Activated naive CD4-positive, alpha-beta T cell treated with anti-CD3 and anti-CD28 coated beads, Interleukin-2, amount 10 ng/mL, durations not matched to agents 7 days and 5 days (primary cell): Measurements from ENCODE around the gene AHNAK.

Experiments
- CTCF ChIA-PET: fragments of 350-600 bp; sonication (Branson Sonifier 250); formaldehyde crosslinking; loops from one replicate; lab custom pipeline; 2021; ENCODE audit warnings: antibody characterized with exemption; lab: Charles Lee
- DNase-seq: peaks from one replicate; pipeline ENCODE4 v3.0.0-alpha.2; 2020
- H3K27ac Mint-ChIP-seq: one replicate; pipeline ENCODE4 v1.8.0; 2021; ENCODE audit warnings: mild to moderate bottlenecking, moderate library complexity, mixed read lengths
- H3K27me3 Mint-ChIP-seq: one replicate; pipeline ENCODE4 v1.8.0; 2021; ENCODE audit warnings: mild to moderate bottlenecking, mixed read lengths
- H3K36me3 Mint-ChIP-seq: one replicate; pipeline ENCODE4 v1.8.0; 2021; ENCODE audit warnings: mixed read lengths
- H3K4me1 Mint-ChIP-seq: one replicate; pipeline ENCODE4 v1.8.0; 2021; ENCODE audit warnings: mixed read lengths
- H3K4me3 Mint-ChIP-seq: one replicate; pipeline ENCODE4 v1.8.0; 2021; ENCODE audit warnings: mild to moderate bottlenecking, moderate library complexity, mixed read lengths
- H3K9me3 Mint-ChIP-seq: one replicate; pipeline ENCODE4 v1.8.0; 2021; ENCODE audit warnings: mixed read lengths

The AHNAK gene

DNA sequence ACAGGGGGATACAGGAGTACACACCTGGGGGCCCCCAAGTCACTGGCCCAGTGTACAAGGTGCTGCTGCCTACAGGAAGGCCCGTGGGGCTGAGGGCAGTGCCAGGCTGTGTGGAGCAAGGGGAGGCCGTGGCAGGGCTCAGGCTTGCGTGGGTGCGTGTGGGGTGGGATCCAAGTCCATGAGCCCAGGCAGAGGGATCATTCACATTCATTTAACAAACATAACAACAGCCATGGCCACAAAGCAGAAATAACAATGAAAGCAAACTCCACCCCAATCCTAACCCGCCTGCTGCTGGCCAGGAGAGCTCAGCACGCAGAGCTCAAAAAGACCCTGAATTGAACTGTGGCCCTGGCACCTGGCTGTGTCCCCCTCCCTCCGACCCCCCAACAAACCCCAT is 144.8 kb downstream of the AHNAK start:
- Mint-ChIP-seq H3K27ac (peak overlapping the region; percentile 81), H3K27me3 (peaks cover 18% of the 10 kb centered on the region), H3K36me3 (no peaks in the 10 kb centered on the region), H3K4me1 (peaks cover 56% of the 10 kb centered on the region), H3K4me3 (peak overlapping the region; percentile 71), H3K9me3 (no peaks in the 10 kb centered on the region)
- DNase-seq = no peak
- CTCF ChIA-PET = interaction anchor here (1.0 to 4.6 kb wide), 7 partner anchors 8 to 292 kb away, joined by 3 to 30 read pairs (median 4); no protein-coding TSS in a partner anchor

DNA sequence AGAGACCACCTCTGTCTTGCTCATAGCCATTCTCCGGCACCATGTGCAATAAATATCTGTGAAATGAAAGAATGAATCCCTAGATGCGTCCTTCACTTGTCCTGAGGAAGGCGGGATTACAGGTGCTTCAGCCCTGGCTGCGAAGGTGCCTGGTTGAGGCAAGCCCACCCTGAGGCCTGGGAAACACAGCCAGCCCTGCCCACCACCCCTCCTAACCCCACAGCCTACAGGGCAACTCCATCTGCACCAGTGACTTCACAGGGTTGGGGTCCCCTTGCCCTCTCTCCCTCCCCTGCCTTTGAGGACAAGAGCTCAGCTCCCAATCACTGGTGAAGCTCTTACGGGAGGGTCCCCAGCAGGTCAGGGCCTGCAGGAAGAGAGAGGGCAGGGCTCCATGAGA is 145.2 kb downstream of the AHNAK start:
- DNase-seq = no peak
- Mint-ChIP-seq H3K9me3 (no peaks in the 10 kb centered on the region), H3K27ac (no peak overlapping the region), H3K4me3 (peak overlapping the region; percentile 71), H3K4me1 (peaks cover 56% of the 10 kb centered on the region), H3K27me3 (peaks cover 14% of the 10 kb centered on the region), H3K36me3 (no peaks in the 10 kb centered on the region)
- CTCF ChIA-PET = interaction anchor here (1.0 to 4.6 kb wide), 7 partner anchors 21 to 293 kb away, joined by 3 to 30 read pairs (median 3); no protein-coding TSS in a partner anchor

DNA sequence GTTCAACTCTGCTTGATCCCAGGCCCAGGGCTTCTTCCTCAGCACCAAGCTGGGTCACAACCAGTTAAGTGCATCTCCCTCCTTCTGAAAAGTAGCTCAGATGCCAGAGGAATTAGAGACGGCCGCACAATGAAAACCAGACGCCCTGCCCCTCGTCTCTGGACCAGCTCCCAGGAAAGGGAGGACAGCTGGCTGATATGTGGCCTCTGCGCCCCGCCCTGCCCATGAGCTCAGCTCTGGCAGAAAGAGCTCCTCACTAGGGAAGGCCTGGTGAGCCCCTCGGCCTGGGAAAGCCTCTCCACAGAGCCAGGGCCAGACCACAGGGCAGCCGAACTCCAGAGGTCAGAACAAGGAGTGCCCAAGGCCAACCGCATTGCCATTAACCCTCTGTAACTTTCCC is 145.8 kb downstream of the AHNAK start:
- Mint-ChIP-seq H3K27me3 (peaks cover 8% of the 10 kb centered on the region), H3K9me3 (no peaks in the 10 kb centered on the region), H3K4me1 (peaks cover 56% of the 10 kb centered on the region), H3K36me3 (no peaks in the 10 kb centered on the region), H3K4me3 (no peak overlapping the region), H3K27ac (no peak overlapping the region)
- no peak for DNase-seq
- CTCF ChIA-PET = interaction anchor here (1.0 to 4.6 kb wide), 6 partner anchors 10 to 293 kb away, joined by 3 to 30 read pairs (median 6); no protein-coding TSS in a partner anchor

DNA sequence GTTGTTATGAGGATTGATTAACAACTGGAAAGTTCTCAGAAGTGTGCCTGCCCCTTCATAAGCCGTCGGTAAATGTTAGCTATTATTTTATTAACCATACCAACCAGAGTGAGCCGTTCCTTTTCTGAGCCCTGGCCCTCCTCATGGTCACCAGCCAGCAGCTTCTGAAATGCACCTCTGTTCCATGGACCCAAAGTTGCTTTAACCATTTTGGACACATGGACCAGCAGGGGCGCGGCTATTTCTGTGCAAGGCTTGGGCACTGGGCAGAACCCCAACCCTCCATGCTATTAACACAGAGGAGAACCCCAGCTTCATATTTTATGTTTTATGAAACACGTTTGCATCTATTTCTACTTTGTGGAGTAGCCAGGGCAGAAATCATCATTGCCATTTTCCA is 146.3 kb downstream of the AHNAK start:
- no peak for DNase-seq
- Mint-ChIP-seq H3K27ac (peak overlapping the region; percentile 15), H3K9me3 (no peaks in the 10 kb centered on the region), H3K4me1 (peaks cover 56% of the 10 kb centered on the region), H3K27me3 (peaks cover 6% of the 10 kb centered on the region), H3K36me3 (no peaks in the 10 kb centered on the region), H3K4me3 (no peak overlapping the region)
- CTCF ChIA-PET = interaction anchor here (1.0 to 4.6 kb wide), 6 partner anchors 9 to 294 kb away, joined by 3 to 30 read pairs (median 6); no protein-coding TSS in a partner anchor

DNA sequence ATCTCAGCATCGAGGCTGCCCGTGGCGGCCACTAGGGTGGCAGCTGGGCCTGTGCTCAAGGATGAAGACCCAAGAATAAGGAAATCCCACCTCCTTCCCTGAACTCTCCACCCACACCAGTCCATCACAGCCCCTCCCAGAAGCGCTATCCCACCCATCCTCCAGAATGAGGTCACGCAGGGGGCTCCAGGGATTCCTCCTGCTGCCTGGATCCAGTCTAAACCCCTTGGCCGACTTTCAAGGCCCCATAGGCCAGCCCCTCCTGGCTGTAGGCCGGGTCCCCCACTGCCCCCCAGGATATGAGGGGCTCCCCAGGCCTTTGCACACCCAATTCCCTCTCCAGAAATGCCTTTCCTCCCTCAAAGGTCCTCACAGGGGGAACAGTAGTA is 146.7 kb downstream of the AHNAK start:
- H3K9me3 Mint-ChIP-seq = no peaks in the 10 kb centered on the region
- no peak overlapping the region for H3K27ac Mint-ChIP-seq
- no peaks in the 10 kb centered on the region for H3K36me3 Mint-ChIP-seq
- peaks cover 58% of the 10 kb centered on the region for H3K4me1 Mint-ChIP-seq
- CTCF ChIA-PET = interaction anchor here (1.0 to 4.6 kb wide), 6 partner anchors 9 to 193 kb away, joined by 4 to 30 read pairs (median 6); no protein-coding TSS in a partner anchor
- no peak overlapping the region for H3K4me3 Mint-ChIP-seq
- no peak for DNase-seq
- H3K27me3 Mint-ChIP-seq = peaks cover 6% of the 10 kb centered on the region

DNA sequence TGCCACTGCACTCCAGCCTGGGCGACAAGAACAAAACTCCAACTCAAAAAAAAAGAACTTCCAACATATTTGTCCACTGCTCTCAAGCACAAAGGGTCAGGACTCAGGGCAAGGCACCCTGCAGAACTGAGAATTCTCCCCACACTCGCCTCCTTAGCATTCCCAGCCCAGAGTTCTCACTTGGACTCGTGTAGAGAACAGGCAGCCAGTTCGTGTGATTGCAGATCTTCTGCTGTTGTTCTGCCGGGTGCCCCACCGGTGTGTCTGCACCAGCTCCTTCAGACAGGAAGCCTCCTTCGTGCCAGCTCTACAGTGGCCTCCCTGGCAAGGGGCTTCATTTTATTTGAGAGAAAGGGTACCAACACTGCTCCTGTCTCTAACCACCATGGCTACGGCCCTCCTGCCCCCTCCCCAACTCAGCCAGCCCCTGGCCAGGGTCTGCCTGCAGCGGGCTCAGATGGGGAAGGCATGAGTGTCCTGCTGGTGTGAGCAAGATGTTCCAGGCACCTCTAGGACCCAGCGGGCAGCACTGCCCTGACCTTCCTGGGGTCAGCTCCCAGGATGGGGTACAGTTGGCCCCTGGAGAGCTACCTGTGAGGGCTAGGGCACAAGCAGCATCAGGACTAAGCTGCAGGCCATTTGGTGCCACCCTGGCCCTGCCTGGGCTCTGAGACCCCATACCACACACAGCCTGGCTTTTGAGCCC is 147.3 kb downstream of the AHNAK start:
- DNase-seq = peak; percentile 35
- no peak overlapping the region for H3K4me3 Mint-ChIP-seq
- CTCF ChIA-PET = interaction anchor here (1.0 to 4.6 kb wide), 6 partner anchors 9 to 193 kb away, joined by 3 to 30 read pairs (median 5); no protein-coding TSS in a partner anchor
- peaks cover 6% of the 10 kb centered on the region for H3K27me3 Mint-ChIP-seq
- H3K36me3 Mint-ChIP-seq = no peaks in the 10 kb centered on the region
- no peaks in the 10 kb centered on the region for H3K9me3 Mint-ChIP-seq
- H3K27ac Mint-ChIP-seq = no peak overlapping the region
- H3K4me1 Mint-ChIP-seq = peaks cover 61% of the 10 kb centered on the region

DNA sequence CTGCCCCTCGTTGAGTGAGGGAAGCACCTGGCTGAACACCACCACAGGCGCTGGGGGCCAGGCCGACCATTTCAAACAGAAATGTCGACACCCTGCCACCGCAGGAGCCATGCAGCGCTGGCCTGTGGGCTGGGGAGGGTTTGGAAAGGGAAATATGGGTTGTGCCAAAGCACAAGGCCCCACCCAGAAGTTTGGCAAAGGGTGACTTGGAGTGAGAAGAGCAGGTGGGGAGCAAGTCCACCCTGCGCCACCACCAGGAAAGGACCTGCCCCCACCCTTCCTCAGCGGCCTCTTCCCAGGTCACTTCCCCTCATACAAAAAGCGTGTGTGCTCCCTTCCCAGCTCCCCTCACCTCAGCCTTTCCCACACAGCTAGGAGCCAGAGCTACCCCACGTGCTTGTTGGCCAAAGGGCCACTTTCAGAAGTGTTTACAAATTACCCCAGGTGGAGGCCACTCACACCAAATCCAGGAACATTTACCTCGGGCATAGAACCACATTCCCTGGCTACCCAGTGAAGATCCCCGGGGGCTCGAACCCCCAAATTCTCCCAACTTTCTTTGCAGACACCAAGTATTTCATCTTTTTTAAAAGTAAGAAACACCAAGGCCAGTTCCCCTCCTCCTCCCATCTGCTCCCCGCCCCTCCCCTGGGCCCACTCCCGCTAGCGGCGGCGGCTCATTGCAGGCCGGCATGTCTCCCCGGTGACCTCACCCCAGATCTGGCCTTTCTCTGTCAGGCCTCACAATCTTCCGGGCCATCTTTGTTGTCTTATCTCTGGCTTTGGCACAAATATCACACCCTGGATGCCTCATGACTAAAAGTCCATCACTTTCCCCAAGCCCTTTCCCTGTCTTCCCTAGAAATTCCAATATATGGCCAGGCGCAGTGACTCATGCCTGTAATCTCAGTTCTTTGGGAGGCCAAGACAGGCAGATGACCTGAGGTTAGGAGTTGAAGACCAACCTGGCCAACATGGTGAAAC is 148.3 kb downstream of the AHNAK start:
- peaks cover 63% of the 10 kb centered on the region for H3K4me1 Mint-ChIP-seq

DNA sequence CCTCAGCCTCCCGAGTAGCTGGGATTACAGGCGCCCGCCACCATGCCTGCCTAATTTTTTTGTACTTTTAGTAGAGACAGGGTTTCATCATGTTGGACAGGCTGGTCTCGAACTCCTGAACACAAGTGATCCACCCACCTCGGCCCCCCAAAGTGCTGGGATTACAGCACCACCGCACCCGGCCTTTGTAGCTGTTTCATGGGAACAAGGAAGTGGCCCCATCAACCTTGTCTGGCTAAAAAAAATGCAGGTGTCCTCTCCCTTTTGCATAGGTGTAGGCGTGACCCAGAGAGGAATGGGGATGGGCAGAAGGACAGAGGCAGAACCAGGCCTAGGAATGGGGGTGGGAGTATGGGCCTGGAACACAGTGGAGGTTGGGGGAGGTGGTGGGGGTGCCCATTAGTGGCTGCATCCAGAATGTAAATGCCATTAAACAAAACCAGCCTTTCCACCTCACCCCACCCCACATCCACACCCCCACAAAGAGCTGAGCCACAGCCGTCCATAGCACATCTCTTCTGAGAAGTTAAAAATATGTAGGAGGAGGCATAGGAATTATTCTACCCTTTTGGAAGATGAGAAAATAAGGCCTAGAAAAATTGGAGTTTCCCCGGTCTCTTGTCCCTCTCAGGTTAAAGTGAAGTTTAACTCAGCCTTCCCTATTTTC is 150.6 kb downstream of the AHNAK start:
- no peaks in the 10 kb centered on the region for H3K36me3 Mint-ChIP-seq
- H3K4me1 Mint-ChIP-seq = peaks cover 50% of the 10 kb centered on the region
- H3K27me3 Mint-ChIP-seq = no peaks in the 10 kb centered on the region
- no peak for DNase-seq
- CTCF ChIA-PET = interaction anchor here (0.6 to 6.8 kb wide), 21 partner anchors 9 to 298 kb away, joined by 3 to 61 read pairs (median 6); partner anchors contain the start of genes SCGB1A1 and TUT1
- no peak overlapping the region for H3K27ac Mint-ChIP-seq
- no peaks in the 10 kb centered on the region for H3K9me3 Mint-ChIP-seq
- no peak overlapping the region for H3K4me3 Mint-ChIP-seq

More for the DNA sequence above, 148.3 kb downstream of the AHNAK start:
- Mint-ChIP-seq H3K36me3 (no peaks in the 10 kb centered on the region), H3K4me3 (no peak overlapping the region), H3K27ac (no peak overlapping the region), H3K27me3 (no peaks in the 10 kb centered on the region), H3K9me3 (no peaks in the 10 kb centered on the region)
- DNase-seq = peak; percentile 16
- CTCF ChIA-PET = interaction anchor here (1.0 to 4.6 kb wide), 5 partner anchors 8 to 194 kb away, joined by 3 to 30 read pairs (median 4); no protein-coding TSS in a partner anchor

DNA sequence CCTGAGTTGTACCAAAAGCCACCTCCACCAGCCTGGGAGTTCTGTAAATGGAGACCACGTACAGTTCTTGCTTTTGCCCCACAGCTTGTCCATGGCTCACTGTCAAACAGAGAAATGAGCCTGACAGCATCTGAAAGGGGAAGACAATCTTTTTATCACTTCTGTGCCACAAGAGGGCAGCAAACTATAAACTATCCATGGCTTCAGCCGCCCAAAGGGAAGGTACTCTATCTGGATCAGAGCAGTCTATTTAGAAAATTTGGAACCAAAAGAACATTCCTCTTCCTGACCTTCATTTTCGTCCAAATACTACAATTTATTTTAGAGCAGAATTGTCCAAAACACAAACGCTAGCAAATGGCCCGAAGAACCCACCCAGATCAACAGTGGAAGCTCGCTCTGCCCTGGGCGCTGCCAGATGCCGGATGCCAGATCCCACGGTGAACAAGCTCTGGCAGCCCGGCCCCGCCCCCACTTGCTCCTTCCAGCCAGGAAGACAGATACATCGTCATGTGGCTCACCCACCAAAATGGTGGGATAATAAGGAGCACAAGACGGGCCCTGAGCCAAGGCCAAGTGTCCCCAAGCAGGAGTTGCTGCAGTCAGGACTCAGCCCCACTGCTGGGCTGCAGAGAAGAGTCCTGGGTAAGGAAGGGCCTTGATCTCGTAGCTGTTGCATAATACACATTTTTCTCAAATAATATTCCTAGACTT is 151.6 kb downstream of the AHNAK start:
- Mint-ChIP-seq H3K27ac (no peak overlapping the region), H3K4me1 (peaks cover 41% of the 10 kb centered on the region), H3K27me3 (no peaks in the 10 kb centered on the region), H3K9me3 (no peaks in the 10 kb centered on the region), H3K4me3 (no peak overlapping the region), H3K36me3 (no peaks in the 10 kb centered on the region)
- CTCF ChIA-PET = interaction anchor here (0.6 to 6.8 kb wide), 37 partner anchors 9 to 492 kb away, joined by 3 to 61 read pairs (median 4); partner anchors contain the start of genes AHNAK, ASRGL1, SCGB1A1 and TUT1
- DNase-seq = peak; percentile 65

DNA sequence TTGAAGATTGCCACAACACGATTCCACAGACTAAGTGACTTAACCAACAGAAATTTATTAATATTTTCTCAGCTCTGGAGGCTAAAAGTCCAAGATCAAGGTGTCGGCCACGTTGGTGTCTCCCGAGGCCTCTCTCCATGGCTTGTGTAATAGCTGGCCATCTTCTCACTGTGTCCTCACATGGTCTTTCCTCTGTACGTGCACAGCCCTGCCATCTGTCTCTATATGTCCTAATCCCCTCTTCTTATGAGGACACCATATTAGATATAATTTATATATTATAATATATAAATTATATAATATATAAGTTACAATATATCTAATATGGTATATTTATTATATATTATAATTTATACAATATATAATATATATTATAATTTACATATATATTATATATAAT is 152.9 kb downstream of the AHNAK start:
- DNase-seq = no peak
- H3K36me3 Mint-ChIP-seq = no peaks in the 10 kb centered on the region
- peaks cover 5% of the 10 kb centered on the region for H3K27me3 Mint-ChIP-seq
- H3K27ac Mint-ChIP-seq = no peak overlapping the region
- CTCF ChIA-PET = interaction anchor here (0.6 to 6.8 kb wide), 16 partner anchors 8 to 405 kb away, joined by 3 to 61 read pairs (median 6); partner anchors contain the start of genes AHNAK and TUT1
- peaks cover 30% of the 10 kb centered on the region for H3K4me1 Mint-ChIP-seq
- no peak overlapping the region for H3K4me3 Mint-ChIP-seq
- H3K9me3 Mint-ChIP-seq = no peaks in the 10 kb centered on the region

DNA sequence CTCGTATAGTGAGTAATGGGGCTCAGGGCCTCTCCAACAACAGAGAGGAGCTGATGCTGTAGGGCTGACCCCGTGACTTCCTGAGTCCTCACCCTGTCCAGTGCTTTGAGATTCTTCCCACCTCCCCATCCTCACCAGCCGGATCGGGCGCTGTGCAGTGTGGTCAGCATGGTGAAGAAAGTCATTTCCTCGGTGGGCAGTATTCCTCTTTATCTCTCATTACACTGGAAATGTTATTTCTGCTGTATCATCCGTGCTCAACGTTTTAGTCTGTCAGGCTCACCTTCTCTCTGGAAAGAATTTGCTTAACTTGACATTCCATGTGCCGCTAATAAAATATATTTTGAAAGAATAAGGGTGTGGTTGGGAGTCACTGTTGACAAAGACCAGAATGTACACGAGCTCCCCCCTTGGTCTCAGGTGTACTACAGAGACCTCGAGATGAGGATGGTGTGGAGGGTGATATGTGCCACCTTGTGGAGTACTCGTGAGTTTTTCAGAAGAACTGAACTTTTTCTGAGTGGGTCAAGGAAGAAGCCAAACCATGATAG is 153.5 kb downstream of the AHNAK start:
- Mint-ChIP-seq H3K36me3 (no peaks in the 10 kb centered on the region), H3K27me3 (peaks cover 5% of the 10 kb centered on the region), H3K4me1 (peaks cover 24% of the 10 kb centered on the region), H3K4me3 (no peak overlapping the region), H3K27ac (peak overlapping the region; percentile 16), H3K9me3 (no peaks in the 10 kb centered on the region)
- CTCF ChIA-PET = interaction anchor here (0.6 to 6.8 kb wide), 16 partner anchors 9 to 405 kb away, joined by 3 to 61 read pairs (median 5); partner anchors contain the start of genes AHNAK and TUT1
- peak; percentile 46 for DNase-seq

DNA sequence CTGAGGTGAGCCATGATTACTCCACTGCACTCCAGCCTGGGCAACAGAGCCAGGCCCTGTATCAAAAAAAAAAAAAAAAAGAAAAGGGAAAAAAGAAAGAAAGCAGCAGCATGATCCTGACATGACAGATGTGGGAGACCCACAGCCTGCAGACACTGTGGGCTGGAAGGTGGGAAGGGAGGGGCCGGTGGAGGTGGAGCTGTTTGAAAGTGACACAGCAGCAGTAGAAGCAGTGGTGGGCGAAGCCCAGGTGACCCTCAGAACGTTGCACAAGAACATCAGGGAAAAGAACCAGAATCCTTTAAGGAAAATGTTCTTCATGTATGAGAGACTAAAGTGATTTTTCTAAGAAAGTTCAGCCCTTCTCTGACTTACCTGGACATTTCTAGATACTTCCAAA is 154.1 kb downstream of the AHNAK start:
- H3K4me1 Mint-ChIP-seq = peaks cover 21% of the 10 kb centered on the region
- no peaks in the 10 kb centered on the region for H3K36me3 Mint-ChIP-seq
- CTCF ChIA-PET = interaction anchor here (0.9 to 6.8 kb wide), 8 partner anchors 11 to 304 kb away, joined by 3 to 54 read pairs (median 7); partner anchors contain the start of gene TUT1
- H3K4me3 Mint-ChIP-seq = no peak overlapping the region
- DNase-seq = no peak
- peaks cover 5% of the 10 kb centered on the region for H3K27me3 Mint-ChIP-seq
- H3K9me3 Mint-ChIP-seq = no peaks in the 10 kb centered on the region
- H3K27ac Mint-ChIP-seq = no peak overlapping the region
